Cardiac muscle cell (in vitro differentiated cells and primary cell): ENCODE measurements around the gene POLR2A. TPM values are rescaled to one million over a fixed set of nuclear protein-coding genes. Genes with fewer than 3 reads are reported as not detected.
A peak's percentile ranks its signal among the peaks of the same experiment; 100 is the strongest.

Experiments
- DNase-seq, 2 donors: peaks; one replicate each; pipeline versions ENCODE4 v3.0.0 to v3.0.0-alpha.2; 2010 to 2017; ENCODE audit warnings: low read depth in 1 of 2, low spot score in 1 of 2
- H3K27ac ChIP-seq: fragments of 200-600 bp; sonication (generic); 2 replicates; pipeline ENCODE4 v1.5.1; 2016
- H3K27me3 ChIP-seq: fragments of 200-600 bp; sonication (generic); 2 replicates; pipeline ENCODE4 v1.6.0; 2016; ENCODE audit warnings: control low read depth
- H3K36me3 ChIP-seq: fragments of 200-600 bp; sonication (generic); 2 replicates; pipeline ENCODE4 v1.5.1; 2016; ENCODE audit warnings: control low read depth
- H3K4me1 ChIP-seq: fragments of 200-600 bp; sonication (generic); 2 replicates; pipeline ENCODE4 v1.8.1; 2017; ENCODE audit warnings: low read depth, mild to moderate bottlenecking, mixed run types
- H3K4me3 ChIP-seq: fragments of 200-600 bp; sonication (generic); 2 replicates; pipeline ENCODE4 v1.5.1; 2016; ENCODE audit warnings: mild to moderate bottlenecking
- H3K9me3 ChIP-seq: fragments of 200-600 bp; sonication (generic); 2 replicates; pipeline ENCODE4 v1.5.1; 2017; ENCODE audit warnings: low read depth, mild to moderate bottlenecking, control low read depth
- polyA plus RNA-seq: library from polyadenylated mRNA; unstranded; fragments of >200 nt; fragmentation: Nextera tagmentation; extraction: Ambion mirVana; gene quantifications from 2 replicates; pipeline ENCODE4 v1.2.1, GENCODE V29; 2016
- total RNA-seq: library from RNA; depleted of rRNA; stranded (reverse); fragments of >200 nt; gene quantifications from 2 replicates; pipeline ENCODE4 v1.2.3, GENCODE V29; 2016
- TF ChIP-seq, protein P1 (sequence below): IDR thresholded peaks from 2 replicates; pipeline ENCODE4 v1.5.1; 2012; ENCODE audit warnings: low read depth, mild to moderate bottlenecking, low read length

Gene POLR2A
- total and polyA plus RNA-seq, 2 experiments from 2014 or later = 41.3 to 62.3 TPM

DNA sequence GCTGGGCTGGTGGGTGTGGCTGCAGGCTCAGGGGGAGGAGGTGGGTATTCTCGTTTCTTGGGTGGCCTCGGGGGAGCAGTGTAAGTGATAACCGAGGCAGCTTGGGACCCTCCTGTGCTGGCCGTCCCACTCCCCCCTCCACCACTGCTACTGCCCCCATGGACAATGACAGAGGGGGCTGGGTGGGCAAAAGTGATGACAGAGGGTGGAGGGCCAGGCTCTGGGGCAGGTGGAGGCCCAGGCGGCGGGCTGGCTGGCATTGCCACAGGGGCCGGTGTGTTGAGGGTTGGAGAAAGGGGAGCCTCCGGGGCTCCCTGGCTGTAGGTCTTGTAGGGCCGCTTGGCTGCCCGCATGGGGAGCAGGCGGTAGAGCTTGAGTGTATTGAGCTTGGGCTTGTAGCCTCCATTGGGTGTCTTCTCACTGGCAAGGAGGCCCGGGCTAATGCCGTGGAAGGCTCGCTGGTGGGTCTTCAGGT, 20.8 kb upstream of the POLR2A start:
- DNase-seq = no peak
- Histone ChIP-seq H3K4me3 (no peak overlapping the region), H3K9me3 (no peaks in the 10 kb centered on the region), H3K27ac (peak overlapping the region; percentile 54), H3K27me3 (no peaks in the 10 kb centered on the region), H3K36me3 (peaks cover 3% of the 10 kb centered on the region), H3K4me1 (no peaks in the 10 kb centered on the region)
- TF ChIP-seq, protein P1, sequence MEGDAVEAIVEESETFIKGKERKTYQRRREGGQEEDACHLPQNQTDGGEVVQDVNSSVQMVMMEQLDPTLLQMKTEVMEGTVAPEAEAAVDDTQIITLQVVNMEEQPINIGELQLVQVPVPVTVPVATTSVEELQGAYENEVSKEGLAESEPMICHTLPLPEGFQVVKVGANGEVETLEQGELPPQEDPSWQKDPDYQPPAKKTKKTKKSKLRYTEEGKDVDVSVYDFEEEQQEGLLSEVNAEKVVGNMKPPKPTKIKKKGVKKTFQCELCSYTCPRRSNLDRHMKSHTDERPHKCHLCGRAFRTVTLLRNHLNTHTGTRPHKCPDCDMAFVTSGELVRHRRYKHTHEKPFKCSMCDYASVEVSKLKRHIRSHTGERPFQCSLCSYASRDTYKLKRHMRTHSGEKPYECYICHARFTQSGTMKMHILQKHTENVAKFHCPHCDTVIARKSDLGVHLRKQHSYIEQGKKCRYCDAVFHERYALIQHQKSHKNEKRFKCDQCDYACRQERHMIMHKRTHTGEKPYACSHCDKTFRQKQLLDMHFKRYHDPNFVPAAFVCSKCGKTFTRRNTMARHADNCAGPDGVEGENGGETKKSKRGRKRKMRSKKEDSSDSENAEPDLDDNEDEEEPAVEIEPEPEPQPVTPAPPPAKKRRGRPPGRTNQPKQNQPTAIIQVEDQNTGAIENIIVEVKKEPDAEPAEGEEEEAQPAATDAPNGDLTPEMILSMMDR = no peak

DNA sequence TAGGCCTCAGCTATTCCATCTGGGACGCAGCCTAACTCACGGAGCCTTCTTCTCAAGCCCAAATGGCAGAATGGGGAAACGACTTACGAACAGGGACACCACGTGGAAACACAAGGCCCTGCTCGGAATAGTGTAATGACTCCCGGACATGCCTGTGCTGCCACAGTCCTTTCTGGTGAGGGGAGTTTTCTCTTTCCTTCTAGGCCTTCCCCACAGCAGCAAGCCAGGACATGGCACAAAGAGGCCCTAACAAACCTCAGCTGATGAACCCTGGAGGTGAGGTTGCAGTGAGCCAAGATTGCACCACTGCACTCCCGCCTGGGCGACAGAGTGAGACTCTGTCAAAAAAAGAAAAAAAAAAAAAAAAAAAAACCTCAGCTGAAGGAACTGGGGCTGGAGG, 20.1 kb upstream of the POLR2A start:
- Histone ChIP-seq H3K27ac (peak overlapping the region; percentile 54), H3K9me3 (no peaks in the 10 kb centered on the region), H3K4me1 (peaks cover 3% of the 10 kb centered on the region), H3K27me3 (no peaks in the 10 kb centered on the region), H3K36me3 (peaks cover 3% of the 10 kb centered on the region), H3K4me3 (no peak overlapping the region)
- TF ChIP-seq, protein P1 = no peak
- no peak for DNase-seq

DNA sequence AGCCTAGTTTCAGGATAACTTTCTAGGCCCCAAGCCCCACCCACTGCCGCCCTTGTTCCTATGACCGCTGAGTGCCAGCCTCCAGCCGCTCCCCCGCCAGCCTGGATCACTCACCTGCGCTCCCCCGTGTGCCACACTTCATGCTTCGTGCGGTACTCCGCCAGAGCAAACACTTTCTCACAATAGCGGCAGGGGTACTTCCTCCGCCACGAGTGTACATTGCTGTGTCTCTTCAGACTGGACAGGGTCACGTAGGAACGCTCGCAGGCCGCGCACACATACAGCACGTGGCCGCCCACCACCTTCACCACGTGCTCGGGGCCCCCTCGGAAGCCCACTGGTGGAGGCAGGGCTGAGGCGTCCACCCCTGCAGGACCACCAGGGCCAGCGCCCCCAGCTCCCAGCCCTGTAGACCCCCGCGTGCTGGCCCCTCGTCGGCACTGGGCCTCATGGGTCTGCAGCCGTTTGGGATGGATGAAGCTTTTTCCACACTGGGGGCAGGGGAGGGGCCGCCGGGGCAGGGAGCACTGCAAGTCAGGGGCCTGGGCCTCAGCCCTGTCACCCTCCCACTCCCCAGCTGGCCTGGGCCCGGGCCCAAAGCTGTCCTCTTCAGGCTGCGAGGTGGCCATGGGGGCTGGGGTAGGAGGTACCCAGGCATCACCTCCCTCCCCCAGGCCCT, 18.4 kb upstream of the POLR2A start:
- peaks cover 3% of the 10 kb centered on the region for H3K36me3 ChIP-seq
- H3K27me3 ChIP-seq = no peaks in the 10 kb centered on the region
- H3K4me3 ChIP-seq = no peak overlapping the region
- TF ChIP-seq, protein P1 = no peak
- peaks cover 5% of the 10 kb centered on the region for H3K4me1 ChIP-seq
- no peak overlapping the region for H3K27ac ChIP-seq
- no peak for DNase-seq
- no peaks in the 10 kb centered on the region for H3K9me3 ChIP-seq

DNA sequence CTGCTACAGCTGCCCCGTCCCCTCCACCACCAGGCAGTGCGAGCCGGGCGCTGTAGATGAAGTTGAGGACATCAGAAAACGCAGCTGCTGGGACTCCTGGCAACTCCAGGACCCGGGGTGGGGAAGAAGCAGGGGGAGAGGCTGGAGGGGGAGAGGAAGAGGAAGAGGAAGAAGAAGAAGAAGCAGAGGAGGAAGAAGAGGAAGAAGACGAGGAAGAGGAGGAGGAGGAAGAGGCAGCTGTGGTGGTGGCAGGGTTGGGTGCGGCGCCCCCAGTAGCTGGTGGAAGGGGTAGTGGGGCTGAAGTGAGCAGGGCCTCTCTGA, 17.9 kb upstream of the POLR2A start:
- no peak for DNase-seq
- Histone ChIP-seq H3K4me3 (no peak overlapping the region), H3K9me3 (no peaks in the 10 kb centered on the region), H3K36me3 (peaks cover 3% of the 10 kb centered on the region), H3K27ac (peak overlapping the region; percentile 43), H3K4me1 (peaks cover 5% of the 10 kb centered on the region), H3K27me3 (no peaks in the 10 kb centered on the region)
- TF ChIP-seq, protein P1 = no peak

DNA sequence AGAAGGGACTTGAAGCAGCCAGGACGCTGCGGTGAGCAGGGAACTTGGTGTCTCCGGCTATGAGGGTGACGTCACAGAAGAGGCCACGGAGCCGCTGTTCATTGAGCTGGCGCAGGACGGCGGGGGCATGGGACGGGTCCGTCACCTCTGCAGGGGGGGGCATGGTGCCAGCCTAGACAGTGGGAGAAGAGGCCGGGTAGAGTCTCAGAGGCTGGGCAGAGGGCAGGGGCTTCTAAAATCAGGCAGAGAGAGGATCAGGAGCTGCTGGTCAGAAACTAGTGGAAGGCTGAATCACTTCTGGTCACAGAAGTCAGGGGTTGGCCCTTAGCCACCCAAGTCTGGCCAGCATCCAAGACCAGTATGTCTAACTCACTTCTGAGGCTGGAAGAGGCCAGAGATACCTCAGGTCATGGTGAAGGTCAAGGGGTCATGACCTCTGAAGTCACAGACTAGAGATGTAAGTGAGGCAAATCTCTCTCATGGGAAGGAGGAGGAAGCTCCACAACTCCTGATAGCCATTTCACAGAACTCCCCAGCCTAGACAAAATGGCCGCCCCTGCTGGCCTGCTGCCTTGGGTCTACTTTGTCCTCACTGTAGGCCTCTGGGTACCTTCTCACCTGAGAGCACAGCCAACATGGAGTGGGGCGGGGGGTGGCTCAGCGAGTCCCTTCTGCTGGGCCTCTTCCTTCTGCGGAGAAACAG, 17.4 kb upstream of the POLR2A start:
- peak in 1 of 2 donors; percentile 73 for DNase-seq
- H3K27ac ChIP-seq = peak overlapping the region; percentile 43
- peaks cover 3% of the 10 kb centered on the region for H3K36me3 ChIP-seq
- TF ChIP-seq, protein P1 = no peak
- H3K4me3 ChIP-seq = no peak overlapping the region
- no peaks in the 10 kb centered on the region for H3K9me3 ChIP-seq
- no peaks in the 10 kb centered on the region for H3K27me3 ChIP-seq
- peaks cover 5% of the 10 kb centered on the region for H3K4me1 ChIP-seq
